ENCODE data around the gene LECT2.

- no peak for TF ChIP-seq CTCF (IDR thresholded peaks at IDR 0.05 in 8 of 11, conservative IDR thresholded peaks at IDR 0.05 in 3 of 11)
- no peak for TF ChIP-seq POLR2AphosphoS5 (IDR thresholded peaks at IDR 0.05)
- no peak for TF ChIP-seq POLR2A (IDR thresholded peaks at IDR 0.05)
These were observed 24.5 kb downstream of the LECT2 start for GRCh38 chr5:135930029-135930948.

Measured in spleen (tissue), 7 donors.